Activated CD4-positive, alpha-beta T cell treated with anti-CD3 and anti-CD28 coated beads for 24 hours (primary cell): Measurements from ENCODE around the gene PRR14L.
"Not testable (repeated sequence)": the region's sequence is repeated elsewhere in the genome, so short reads cannot be mapped to it uniquely, and the experiment has no call there.

ENCODE experiments used
- DNase-seq, 2 donors: peaks; one replicate each; pipeline ENCODE4 v3.0.0-alpha.2; 2020; ENCODE audit warnings: low read depth in 2 of 2

PRR14L gene

GRCh38 chr22:31740314-31740713, 9.6 kb downstream of the PRR14L start:
- not testable (repeated sequence) for DNase-seq

GRCh38 chr22:31739795-31740201, 10.1 kb downstream of the PRR14L start:
- no peak for DNase-seq

GRCh38 chr22:31738566-31738965, 11.4 kb downstream of the PRR14L start:
- DNase-seq = no peak

- DNase-seq = no peak
Observed at GRCh38 chr22:31737932-31738331, 12.0 kb downstream of the PRR14L start.

GRCh38 chr22:31736458-31736857, 13.5 kb downstream of the PRR14L start:
- DNase-seq = no peak

- DNase-seq = no peak
Observed at GRCh38 chr22:31734512-31734911, 15.4 kb downstream of the PRR14L start.

- DNase-seq = no peak
Observed at GRCh38 chr22:31733580-31734079, 16.3 kb downstream of the PRR14L start.

GRCh38 chr22:31732089-31732829, 17.7 kb downstream of the PRR14L start:
- DNase-seq = no peak

GRCh38 chr22:31730344-31730711, 19.6 kb downstream of the PRR14L start:
- DNase-seq = no peak

GRCh38 chr22:31728857-31729256, 21.1 kb downstream of the PRR14L start:
- no peak for DNase-seq

- DNase-seq = no peak
Observed at GRCh38 chr22:31726692-31727091, 23.2 kb downstream of the PRR14L start.

- no peak for DNase-seq
Observed at GRCh38 chr22:31723723-31724122, 26.2 kb downstream of the PRR14L start.

- DNase-seq = no peak
Observed at GRCh38 chr22:31719850-31720471, 30.0 kb downstream of the PRR14L start.

GRCh38 chr22:31715147-31715778, 34.7 kb downstream of the PRR14L start:
- no peak for DNase-seq

- not testable (repeated sequence) for DNase-seq
Observed at GRCh38 chr22:31711226-31711625, 38.7 kb downstream of the PRR14L start.

GRCh38 chr22:31707519-31707918, 42.4 kb downstream of the PRR14L start:
- no peak for DNase-seq

GRCh38 chr22:31695423-31695822, 54.5 kb downstream of the PRR14L start:
- DNase-seq = no peak

GRCh38 chr22:31694046-31694445, 55.9 kb downstream of the PRR14L start:
- not testable (repeated sequence) for DNase-seq

GRCh38 chr22:31692186-31692886, 57.6 kb downstream of the PRR14L start:
- no peak for DNase-seq

- no peak for DNase-seq
Observed at GRCh38 chr22:31691408-31691807, 58.5 kb downstream of the PRR14L start.

GRCh38 chr22:31683181-31684105, 66.5 kb downstream of the PRR14L start:
- DNase-seq = no peak
